ENCODE measurements around the gene PIP4K2C. TPM values are rescaled to one million over a fixed set of nuclear protein-coding genes. Genes with fewer than 3 reads are reported as not detected.

The PIP4K2C gene
- total RNA-seq: 14.3 TPM
- long read RNA-seq, transcript PIP4K2C-201 (10 exons, 2,924 nt): major isoform, 6 of 11 reads
- long read RNA-seq, partial matches to known transcripts: 1 of 11 reads
- long read RNA-seq, other reads (novel, unspliced or antisense): 4 of 11 reads

- peak; percentile 94 for DNase-seq (ENCODE audit: low spot score)
Measured at GRCh38 chr12:57590864-57591781, at the start of gene PIP4K2C. PIP4K2C (plus strand) TSS chr12:57591192; CDS start chr12:57591290, 98 bp downstream.

- DNase-seq (ENCODE audit: low spot score): no peak
Measured at GRCh38 chr12:57541717-57542116, 49.3 kb upstream of the PIP4K2C start.

GRCh38 chr12:57543581-57543980 is 47.4 kb upstream of the PIP4K2C start:
- DNase-seq (ENCODE audit: low spot score): no peak

GRCh38 chr12:57545809-57546437 is 45.1 kb upstream of the PIP4K2C start:
- no peak for DNase-seq (ENCODE audit: low spot score)

- DNase-seq (ENCODE audit: low spot score): peak; percentile 97
Measured at GRCh38 chr12:57546438-57547287, 44.3 kb upstream of the PIP4K2C start, which contains the start of gene DCTN2. DCTN2 (minus strand) TSS chr12:57547192; CDS start chr12:57547063, 129 bp downstream.

GRCh38 chr12:57547288-57548012 is 43.5 kb upstream of the PIP4K2C start:
- no peak for DNase-seq (ENCODE audit: low spot score)

GRCh38 chr12:57548013-57548315 is 43.0 kb upstream of the PIP4K2C start:
- no peak for DNase-seq (ENCODE audit: low spot score)

- DNase-seq (ENCODE audit: low spot score): no peak
Measured at GRCh38 chr12:57548488-57548887, 42.5 kb upstream of the PIP4K2C start.

GRCh38 chr12:57549203-57549908 is 41.6 kb upstream of the PIP4K2C start:
- no peak for DNase-seq (ENCODE audit: low spot score)

- no peak for DNase-seq (ENCODE audit: low spot score)
Measured at GRCh38 chr12:57549909-57550640, 40.9 kb upstream of the PIP4K2C start, which contains the start of gene KIF5A. KIF5A (plus strand) TSS chr12:57550044; CDS start chr12:57550272, 228 bp downstream.

- no peak for DNase-seq (ENCODE audit: low spot score)
Measured at GRCh38 chr12:57550641-57551549, 40.1 kb upstream of the PIP4K2C start.

- no peak for DNase-seq (ENCODE audit: low spot score)
Measured at GRCh38 chr12:57551637-57552305, 39.2 kb upstream of the PIP4K2C start.

- no peak for DNase-seq (ENCODE audit: low spot score)
Measured at GRCh38 chr12:57552306-57552651, 38.7 kb upstream of the PIP4K2C start.

GRCh38 chr12:57552835-57553313 is 38.1 kb upstream of the PIP4K2C start:
- no peak for DNase-seq (ENCODE audit: low spot score)

GRCh38 chr12:57553343-57554202 is 37.4 kb upstream of the PIP4K2C start:
- no peak for DNase-seq (ENCODE audit: low spot score)

- DNase-seq (ENCODE audit: low spot score): no peak
Measured at GRCh38 chr12:57554453-57554852, 36.5 kb upstream of the PIP4K2C start.

All from mesenteric fat pad (tissue), 1 donor.